ENCODE measurements around the gene TFAP2D.

DNA sequence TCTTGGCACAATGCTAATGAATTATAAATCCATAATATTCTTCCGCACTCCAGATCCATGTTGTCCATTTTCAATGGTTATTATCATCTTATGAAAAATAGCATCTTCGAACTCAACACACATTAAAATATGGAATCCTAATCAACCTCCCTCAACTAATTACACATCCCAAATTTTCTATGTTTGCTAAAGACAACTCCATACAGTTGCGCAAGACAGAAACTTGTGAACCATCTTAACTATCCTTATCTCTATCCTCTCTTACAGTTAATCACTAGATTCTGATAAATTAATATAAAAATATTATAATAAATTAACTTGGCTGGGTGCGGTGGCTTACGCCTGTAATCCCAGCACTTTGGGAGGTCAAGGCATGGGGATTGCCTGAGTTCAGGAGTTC, 67.1 kb downstream of the TFAP2D start:
- TF ChIP-seq, protein P1, sequence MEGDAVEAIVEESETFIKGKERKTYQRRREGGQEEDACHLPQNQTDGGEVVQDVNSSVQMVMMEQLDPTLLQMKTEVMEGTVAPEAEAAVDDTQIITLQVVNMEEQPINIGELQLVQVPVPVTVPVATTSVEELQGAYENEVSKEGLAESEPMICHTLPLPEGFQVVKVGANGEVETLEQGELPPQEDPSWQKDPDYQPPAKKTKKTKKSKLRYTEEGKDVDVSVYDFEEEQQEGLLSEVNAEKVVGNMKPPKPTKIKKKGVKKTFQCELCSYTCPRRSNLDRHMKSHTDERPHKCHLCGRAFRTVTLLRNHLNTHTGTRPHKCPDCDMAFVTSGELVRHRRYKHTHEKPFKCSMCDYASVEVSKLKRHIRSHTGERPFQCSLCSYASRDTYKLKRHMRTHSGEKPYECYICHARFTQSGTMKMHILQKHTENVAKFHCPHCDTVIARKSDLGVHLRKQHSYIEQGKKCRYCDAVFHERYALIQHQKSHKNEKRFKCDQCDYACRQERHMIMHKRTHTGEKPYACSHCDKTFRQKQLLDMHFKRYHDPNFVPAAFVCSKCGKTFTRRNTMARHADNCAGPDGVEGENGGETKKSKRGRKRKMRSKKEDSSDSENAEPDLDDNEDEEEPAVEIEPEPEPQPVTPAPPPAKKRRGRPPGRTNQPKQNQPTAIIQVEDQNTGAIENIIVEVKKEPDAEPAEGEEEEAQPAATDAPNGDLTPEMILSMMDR (IDR thresholded peaks at IDR 0.05; ENCODE audit: poor library complexity, severe bottlenecking) = no peak
- no peak for TF ChIP-seq POLR2AphosphoS5 (IDR thresholded peaks at IDR 0.05)
- TF ChIP-seq, protein P2, sequence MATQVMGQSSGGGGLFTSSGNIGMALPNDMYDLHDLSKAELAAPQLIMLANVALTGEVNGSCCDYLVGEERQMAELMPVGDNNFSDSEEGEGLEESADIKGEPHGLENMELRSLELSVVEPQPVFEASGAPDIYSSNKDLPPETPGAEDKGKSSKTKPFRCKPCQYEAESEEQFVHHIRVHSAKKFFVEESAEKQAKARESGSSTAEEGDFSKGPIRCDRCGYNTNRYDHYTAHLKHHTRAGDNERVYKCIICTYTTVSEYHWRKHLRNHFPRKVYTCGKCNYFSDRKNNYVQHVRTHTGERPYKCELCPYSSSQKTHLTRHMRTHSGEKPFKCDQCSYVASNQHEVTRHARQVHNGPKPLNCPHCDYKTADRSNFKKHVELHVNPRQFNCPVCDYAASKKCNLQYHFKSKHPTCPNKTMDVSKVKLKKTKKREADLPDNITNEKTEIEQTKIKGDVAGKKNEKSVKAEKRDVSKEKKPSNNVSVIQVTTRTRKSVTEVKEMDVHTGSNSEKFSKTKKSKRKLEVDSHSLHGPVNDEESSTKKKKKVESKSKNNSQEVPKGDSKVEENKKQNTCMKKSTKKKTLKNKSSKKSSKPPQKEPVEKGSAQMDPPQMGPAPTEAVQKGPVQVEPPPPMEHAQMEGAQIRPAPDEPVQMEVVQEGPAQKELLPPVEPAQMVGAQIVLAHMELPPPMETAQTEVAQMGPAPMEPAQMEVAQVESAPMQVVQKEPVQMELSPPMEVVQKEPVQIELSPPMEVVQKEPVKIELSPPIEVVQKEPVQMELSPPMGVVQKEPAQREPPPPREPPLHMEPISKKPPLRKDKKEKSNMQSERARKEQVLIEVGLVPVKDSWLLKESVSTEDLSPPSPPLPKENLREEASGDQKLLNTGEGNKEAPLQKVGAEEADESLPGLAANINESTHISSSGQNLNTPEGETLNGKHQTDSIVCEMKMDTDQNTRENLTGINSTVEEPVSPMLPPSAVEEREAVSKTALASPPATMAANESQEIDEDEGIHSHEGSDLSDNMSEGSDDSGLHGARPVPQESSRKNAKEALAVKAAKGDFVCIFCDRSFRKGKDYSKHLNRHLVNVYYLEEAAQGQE (IDR thresholded peaks at IDR 0.05; ENCODE audit: borderline replicate concordance) = no peak
- TF ChIP-seq EZH2 (IDR thresholded peaks at IDR 0.05; ENCODE audit: borderline replicate concordance, insufficient read depth, low read length, poor library complexity, severe bottlenecking) = no peak
- no peak for TF ChIP-seq EP300 (conservative IDR thresholded peaks at IDR 0.05; ENCODE audit: poor library complexity, severe bottlenecking)

Data from neural cell (in vitro differentiated cells).